HepG2 (cell line): Measurements from ENCODE around the gene BANP. TPM values are rescaled to one million over a fixed set of nuclear protein-coding genes. Genes with fewer than 3 reads are reported as not detected.

Source experiments
- CEBPG ChIP-seq: IDR thresholded peaks from 2 replicates; pipeline ENCODE4 v1.6.1; 2016
- KAT8 ChIP-seq: IDR thresholded peaks from 2 replicates; pipeline ENCODE4 v1.6.1; 2016; ENCODE audit warnings: missing genetic modification reagents, missing compliant biosample characterization
- MAZ ChIP-seq, 2 experiments: sonication (generic) in 1 of 2; formaldehyde crosslinking in 1 of 2; IDR thresholded peaks; 2 replicates each; pipeline versions ENCODE4 v1.5.0 to v1.6.1; 2012 to 2020; ENCODE audit warnings: low read depth in 2 of 2, mild to moderate bottlenecking in 2 of 2, borderline replicate concordance in 1 of 2, improper control_type of control experiment in 1 of 2, low read length in 1 of 2, missing genetic modification reagents in 1 of 2, moderate library complexity in 1 of 2
- NPAS2 ChIP-seq: sonication (generic); formaldehyde crosslinking; IDR thresholded peaks from 2 replicates; pipeline ENCODE4 v1.8.0; 2022; ENCODE audit warnings: mild to moderate bottlenecking, missing genetic modification reagents, borderline replicate concordance
- PAWR ChIP-seq: sonication (generic); formaldehyde crosslinking; IDR thresholded peaks from 2 replicates; pipeline ENCODE4 v1.4.0; 2020; ENCODE audit warnings: missing genetic modification reagents, mild to moderate bottlenecking, borderline replicate concordance
- RBM22 ChIP-seq: fragments of 200-400 bp; formaldehyde crosslinking; optimal IDR thresholded peaks from 2 replicates; pipeline ENCODE3; 2017; ENCODE audit warnings: mild to moderate bottlenecking, low read length, moderate library complexity
- RXRB ChIP-seq: IDR thresholded peaks from 2 replicates; pipeline ENCODE4 v1.6.1; 2016; ENCODE audit warnings: borderline replicate concordance, missing genetic modification reagents, missing compliant biosample characterization
- SATB2 ChIP-seq: sonication (generic); formaldehyde crosslinking; IDR thresholded peaks from 2 replicates; pipeline ENCODE4 v1.5.0; 2020; ENCODE audit warnings: missing genetic modification reagents
- SMAD9 ChIP-seq: sonication (generic); formaldehyde crosslinking; IDR thresholded peaks from 2 replicates; pipeline ENCODE4 v1.5.1; 2020; ENCODE audit warnings: mild to moderate bottlenecking, missing genetic modification reagents
- SNRNP70 ChIP-seq: fragments of 200-400 bp; formaldehyde crosslinking; IDR thresholded peaks from 2 replicates; pipeline ENCODE4 v1.6.1; 2017; ENCODE audit warnings: mild to moderate bottlenecking, low read depth, low read length, moderate library complexity
- TOE1 ChIP-seq: sonication (generic); formaldehyde crosslinking; IDR thresholded peaks from 2 replicates; pipeline ENCODE4 v1.4.0; 2020; ENCODE audit warnings: mild to moderate bottlenecking, missing genetic modification reagents
- ZNF546 ChIP-seq: sonication (generic); formaldehyde crosslinking; conservative IDR thresholded peaks from 2 replicates; pipeline ENCODE4 v1.8.1; 2023; ENCODE audit warnings: mild to moderate bottlenecking, missing genetic modification reagents
- ZNF644 ChIP-seq: IDR thresholded peaks from 2 replicates; pipeline ENCODE4 v1.6.1; 2016; ENCODE audit warnings: low read depth
- ZNF709 ChIP-seq: sonication (generic); formaldehyde crosslinking; IDR thresholded peaks from 2 replicates; pipeline ENCODE4 v1.5.0; 2020; ENCODE audit warnings: mild to moderate bottlenecking, missing genetic modification reagents
- ZNF839 ChIP-seq: sonication (generic); formaldehyde crosslinking; IDR thresholded peaks from 2 replicates; pipeline ENCODE4 v1.4.0; 2020; ENCODE audit warnings: missing genetic modification reagents, mild to moderate bottlenecking, borderline replicate concordance
- polyA plus RNA-seq, 8 experiments: library from polyadenylated mRNA; depleted of rRNA in 3 of 8; stranded (reverse) in 7 of 8; unstranded in 1 of 8; fragments of >200 nt; fragmentation: Illumina TruSeq in 4 of 8; extraction: Trizol in 4 of 8; gene quantifications; 2 replicates each; pipeline versions ENCODE4 v1.2.1 to v1.2.3, GENCODE V29; 2011 to 2016; ENCODE audit warnings: low read depth in 4 of 8, missing spikeins in 1 of 8, mixed read lengths in 1 of 8; ENCODE audit not compliant: insufficient read depth in 1 of 8
- total RNA-seq, 5 experiments: library from RNA; depleted of rRNA; stranded (reverse); fragments of >200 nt; fragmentation: Illumina TruSeq; extraction: Trizol; gene quantifications; 2 replicates each; pipeline ENCODE4 v1.2.3, GENCODE V29; 2016; ENCODE audit warnings: low read depth in 1 of 5
- TF ChIP-seq, protein P1 (sequence below): sonication (generic); formaldehyde crosslinking; IDR thresholded peaks from one replicate; pipeline ENCODE4 v1.5.1; 2020; ENCODE audit warnings: mild to moderate bottlenecking, missing genetic modification reagents; ENCODE audit errors: not compliant biosample characterization
- TF ChIP-seq, protein P2 (sequence below): sonication (generic); formaldehyde crosslinking; IDR thresholded peaks from 2 replicates; pipeline ENCODE4 v1.4.0; 2020; ENCODE audit warnings: missing genetic modification reagents, borderline replicate concordance

Gene BANP
- total and polyA plus RNA-seq, 2 of the 13 experiments (the other 11 are each of a cell fraction or from before 2014, with no cell fraction given): 20.2 to 23.8 TPM

DNA sequence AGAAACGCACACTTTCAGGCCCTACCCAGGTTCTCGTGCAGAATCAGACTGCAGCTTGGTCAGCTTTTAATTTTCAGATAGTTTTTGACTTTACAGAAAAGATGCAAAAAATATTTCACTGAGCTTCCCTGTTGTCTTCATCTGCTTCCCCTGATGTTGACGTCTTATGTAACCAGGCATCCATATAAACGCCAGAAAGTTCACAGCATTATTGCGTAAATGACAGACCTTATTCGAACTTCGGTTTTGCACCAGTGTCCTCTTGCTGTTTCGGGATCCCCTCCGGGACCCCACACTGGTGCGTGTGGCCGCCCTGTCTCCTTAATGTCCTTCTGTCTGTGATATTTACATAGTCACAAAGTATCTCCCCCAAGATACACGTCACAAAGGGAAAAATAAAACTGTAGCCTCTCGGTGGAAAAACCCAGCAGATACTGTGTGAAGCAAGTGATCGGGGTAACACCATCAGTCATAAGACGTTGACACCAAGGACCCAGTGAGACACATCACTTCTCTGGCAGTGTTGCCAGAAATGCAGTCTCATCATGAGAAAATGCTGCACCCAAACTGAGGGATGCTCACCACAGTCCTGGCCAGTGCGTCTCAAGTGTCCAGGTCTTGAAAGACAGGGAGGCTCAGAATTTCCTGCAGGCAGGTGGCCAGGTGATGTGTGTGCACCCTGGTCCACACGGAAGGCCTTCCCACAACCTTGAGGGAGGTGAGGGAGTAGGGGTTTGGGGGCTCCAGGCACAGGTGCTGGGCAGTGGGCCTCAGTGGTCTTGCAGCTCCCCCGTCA lies 4.3 kb downstream of the BANP start (continued):
- no peak for TF ChIP-seq NPAS2 (CRISPR knock-in tag)
- TF ChIP-seq RBM22: peak; percentile 29
- TF ChIP-seq, protein P1, sequence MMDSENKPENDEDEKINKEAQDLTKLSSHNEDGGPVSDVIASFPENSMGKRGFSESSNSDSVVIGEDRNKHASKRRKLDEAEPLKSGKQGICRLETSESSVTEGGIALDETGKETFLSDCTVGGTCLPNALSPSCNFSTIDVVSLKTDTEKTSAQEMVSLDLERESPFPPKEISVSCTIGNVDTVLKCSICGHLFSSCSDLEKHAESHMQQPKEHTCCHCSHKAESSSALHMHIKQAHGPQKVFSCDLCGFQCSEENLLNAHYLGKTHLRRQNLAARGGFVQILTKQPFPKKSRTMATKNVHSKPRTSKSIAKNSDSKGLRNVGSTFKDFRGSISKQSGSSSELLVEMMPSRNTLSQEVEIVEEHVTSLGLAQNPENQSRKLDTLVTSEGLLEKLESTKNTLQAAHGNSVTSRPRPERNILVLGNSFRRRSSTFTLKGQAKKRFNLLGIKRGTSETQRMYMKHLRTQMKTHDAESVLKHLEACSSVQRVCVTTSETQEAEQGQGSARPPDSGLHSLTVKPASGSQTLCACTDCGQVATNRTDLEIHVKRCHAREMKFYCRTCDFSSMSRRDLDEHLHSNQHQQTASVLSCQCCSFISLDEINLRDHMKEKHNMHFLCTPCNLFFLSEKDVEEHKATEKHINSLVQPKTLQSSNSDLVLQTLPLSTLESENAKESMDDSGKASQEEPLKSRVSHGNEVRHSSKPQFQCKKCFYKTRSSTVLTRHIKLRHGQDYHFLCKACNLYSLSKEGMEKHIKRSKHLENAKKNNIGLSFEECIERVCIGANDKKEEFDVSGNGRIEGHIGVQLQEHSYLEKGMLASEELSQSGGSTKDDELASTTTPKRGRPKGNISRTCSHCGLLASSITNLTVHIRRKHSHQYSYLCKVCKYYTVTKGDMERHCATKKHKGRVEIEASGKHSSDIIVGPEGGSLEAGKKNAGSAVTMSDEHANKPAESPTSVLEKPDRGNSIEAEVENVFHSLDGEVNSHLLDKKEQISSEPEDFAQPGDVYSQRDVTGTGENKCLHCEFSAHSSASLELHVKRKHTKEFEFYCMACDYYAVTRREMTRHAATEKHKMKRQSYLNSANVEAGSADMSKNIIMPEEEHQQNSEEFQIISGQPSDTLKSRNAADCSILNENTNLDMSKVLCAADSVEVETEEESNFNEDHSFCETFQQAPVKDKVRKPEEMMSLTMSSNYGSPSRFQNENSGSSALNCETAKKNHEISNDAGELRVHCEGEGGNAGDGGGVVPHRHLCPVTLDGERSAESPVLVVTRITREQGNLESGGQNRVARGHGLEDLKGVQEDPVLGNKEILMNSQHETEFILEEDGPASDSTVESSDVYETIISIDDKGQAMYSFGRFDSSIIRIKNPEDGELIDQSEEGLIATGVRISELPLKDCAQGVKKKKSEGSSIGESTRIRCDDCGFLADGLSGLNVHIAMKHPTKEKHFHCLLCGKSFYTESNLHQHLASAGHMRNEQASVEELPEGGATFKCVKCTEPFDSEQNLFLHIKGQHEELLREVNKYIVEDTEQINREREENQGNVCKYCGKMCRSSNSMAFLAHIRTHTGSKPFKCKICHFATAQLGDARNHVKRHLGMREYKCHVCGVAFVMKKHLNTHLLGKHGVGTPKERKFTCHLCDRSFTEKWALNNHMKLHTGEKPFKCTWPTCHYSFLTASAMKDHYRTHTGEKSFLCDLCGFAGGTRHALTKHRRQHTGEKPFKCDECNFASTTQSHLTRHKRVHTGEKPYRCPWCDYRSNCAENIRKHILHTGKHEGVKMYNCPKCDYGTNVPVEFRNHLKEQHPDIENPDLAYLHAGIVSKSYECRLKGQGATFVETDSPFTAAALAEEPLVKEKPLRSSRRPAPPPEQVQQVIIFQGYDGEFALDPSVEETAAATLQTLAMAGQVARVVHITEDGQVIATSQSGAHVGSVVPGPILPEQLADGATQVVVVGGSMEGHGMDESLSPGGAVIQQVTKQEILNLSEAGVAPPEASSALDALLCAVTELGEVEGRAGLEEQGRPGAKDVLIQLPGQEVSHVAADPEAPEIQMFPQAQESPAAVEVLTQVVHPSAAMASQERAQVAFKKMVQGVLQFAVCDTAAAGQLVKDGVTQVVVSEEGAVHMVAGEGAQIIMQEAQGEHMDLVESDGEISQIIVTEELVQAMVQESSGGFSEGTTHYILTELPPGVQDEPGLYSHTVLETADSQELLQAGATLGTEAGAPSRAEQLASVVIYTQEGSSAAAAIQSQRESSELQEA (CRISPR knock-in tag): no peak
- TF ChIP-seq MAZ (IDR thresholded peaks at IDR 0.05; ENCODE audit: borderline replicate concordance, low read depth, low read length): no peak
- TF ChIP-seq MAZ (CRISPR knock-in tag; IDR thresholded peaks at IDR 0.05; ENCODE audit: low read depth): no peak
- TF ChIP-seq CEBPG (CRISPR knock-in tag): peak; percentile 48; the same call in 1 of the 2 replicates
- TF ChIP-seq TOE1 (CRISPR knock-in tag): no peak
- 0 out of 2 replicates have a peak, but pooled peaks have one; percentile 49 for TF ChIP-seq SMAD9 (CRISPR knock-in tag)
- TF ChIP-seq SNRNP70: no peak
- no peak for TF ChIP-seq KAT8 (CRISPR knock-in tag)
- no peak for TF ChIP-seq ZNF709
- TF ChIP-seq SATB2: no peak
- TF ChIP-seq ZNF644: no peak
- TF ChIP-seq ZNF839 (CRISPR knock-in tag): no peak
- TF ChIP-seq ZNF546 (CRISPR knock-in tag): no peak
- no peak for TF ChIP-seq PAWR (CRISPR knock-in tag)
- no peak for TF ChIP-seq RXRB (CRISPR knock-in tag)
- TF ChIP-seq, protein P2, sequence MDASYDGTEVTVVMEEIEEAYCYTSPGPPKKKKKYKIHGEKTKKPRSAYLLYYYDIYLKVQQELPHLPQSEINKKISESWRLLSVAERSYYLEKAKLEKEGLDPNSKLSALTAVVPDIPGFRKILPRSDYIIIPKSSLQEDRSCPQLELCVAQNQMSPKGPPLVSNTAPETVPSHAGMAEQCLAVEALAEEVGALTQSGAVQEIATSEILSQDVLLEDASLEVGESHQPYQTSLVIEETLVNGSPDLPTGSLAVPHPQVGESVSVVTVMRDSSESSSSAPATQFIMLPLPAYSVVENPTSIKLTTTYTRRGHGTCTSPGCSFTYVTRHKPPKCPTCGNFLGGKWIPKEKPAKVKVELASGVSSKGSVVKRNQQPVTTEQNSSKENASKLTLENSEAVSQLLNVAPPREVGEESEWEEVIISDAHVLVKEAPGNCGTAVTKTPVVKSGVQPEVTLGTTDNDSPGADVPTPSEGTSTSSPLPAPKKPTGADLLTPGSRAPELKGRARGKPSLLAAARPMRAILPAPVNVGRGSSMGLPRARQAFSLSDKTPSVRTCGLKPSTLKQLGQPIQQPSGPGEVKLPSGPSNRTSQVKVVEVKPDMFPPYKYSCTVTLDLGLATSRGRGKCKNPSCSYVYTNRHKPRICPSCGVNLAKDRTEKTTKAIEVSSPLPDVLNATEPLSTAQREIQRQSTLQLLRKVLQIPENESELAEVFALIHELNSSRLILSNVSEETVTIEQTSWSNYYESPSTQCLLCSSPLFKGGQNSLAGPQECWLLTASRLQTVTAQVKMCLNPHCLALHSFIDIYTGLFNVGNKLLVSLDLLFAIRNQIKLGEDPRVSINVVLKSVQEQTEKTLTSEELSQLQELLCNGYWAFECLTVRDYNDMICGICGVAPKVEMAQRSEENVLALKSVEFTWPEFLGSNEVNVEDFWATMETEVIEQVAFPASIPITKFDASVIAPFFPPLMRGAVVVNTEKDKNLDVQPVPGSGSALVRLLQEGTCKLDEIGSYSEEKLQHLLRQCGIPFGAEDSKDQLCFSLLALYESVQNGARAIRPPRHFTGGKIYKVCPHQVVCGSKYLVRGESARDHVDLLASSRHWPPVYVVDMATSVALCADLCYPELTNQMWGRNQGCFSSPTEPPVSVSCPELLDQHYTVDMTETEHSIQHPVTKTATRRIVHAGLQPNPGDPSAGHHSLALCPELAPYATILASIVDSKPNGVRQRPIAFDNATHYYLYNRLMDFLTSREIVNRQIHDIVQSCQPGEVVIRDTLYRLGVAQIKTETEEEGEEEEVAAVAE: no peak
